ENCODE measurements around the gene SHISA4.

SHISA4 gene

DNA sequence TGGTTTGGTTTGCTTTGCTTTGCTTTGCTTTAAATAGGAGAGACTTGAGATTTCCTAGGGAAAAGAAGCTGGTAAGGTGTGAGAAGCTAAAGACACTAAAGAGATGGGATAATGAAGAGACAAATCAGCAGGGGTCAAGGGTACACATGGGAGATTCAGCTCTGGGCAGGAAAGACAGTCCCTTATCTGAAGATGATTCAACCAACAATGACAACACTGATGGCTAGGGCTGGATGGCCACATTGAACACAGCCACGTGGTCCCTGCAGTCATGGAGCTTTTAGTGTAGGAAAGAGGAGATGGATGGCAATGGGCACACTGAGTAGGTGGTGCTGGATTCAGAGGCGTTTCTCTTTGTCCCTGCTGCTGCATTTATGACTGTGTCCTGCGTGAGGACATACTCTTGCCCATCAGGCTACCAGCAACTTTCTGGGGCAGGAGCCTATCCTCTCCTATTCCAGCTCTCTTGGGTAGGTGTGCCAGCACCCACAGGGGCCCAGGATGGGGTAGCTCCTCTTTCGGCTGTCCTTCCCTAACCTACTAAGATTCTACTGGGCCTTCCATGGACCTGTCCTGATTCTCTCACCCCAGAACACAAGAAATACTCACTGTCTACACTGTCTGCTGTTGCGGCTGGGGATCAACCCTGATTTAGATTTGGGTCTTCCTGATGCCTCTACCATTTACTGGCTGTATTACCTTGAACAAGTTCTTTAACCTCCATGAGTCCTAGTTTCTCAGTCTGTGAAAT is 1.4 kb upstream of the SHISA4 start:
- H3K79me2 ChIP-seq (ENCODE audit: insufficient read depth, low read length): no peaks in the 10 kb centered on the region
- H3K36me3 ChIP-seq (ENCODE audit: insufficient read depth, low read length): no peaks in the 10 kb centered on the region
- DNase-seq (no peak), ATAC-seq (ENCODE audit: insufficient read depth, low read depth) (no peak)
- H3K4me3 ChIP-seq (ENCODE audit: low read depth in 1 of 2, low read length in 2 of 2): no peak overlapping the region
- H3K4me1 ChIP-seq (ENCODE audit: insufficient read depth, low read length): no peaks in the 10 kb centered on the region
- H2AFZ ChIP-seq (ENCODE audit: low read depth, low read length): no peak overlapping the region
- H3K9ac ChIP-seq (ENCODE audit: low read depth, low read length): no peak overlapping the region
- H4K20me1 ChIP-seq (ENCODE audit: insufficient read depth, low read length): no peaks in the 10 kb centered on the region; the same call in 1 of the 2 replicates
- peaks cover 27% of the 10 kb centered on the region for H3K27me3 ChIP-seq (ENCODE audit: insufficient read depth, low read length, poor library complexity)
- no peaks in the 10 kb centered on the region for H3K9me3 ChIP-seq (ENCODE audit: insufficient read depth, low read length, severe bottlenecking)
- no peak overlapping the region for H3K27ac ChIP-seq (ENCODE audit: low read length)
- no peak overlapping the region for H3K4me2 ChIP-seq (ENCODE audit: insufficient read depth, low read length)
- TF ChIP-seq EZH2 (IDR thresholded peaks at IDR 0.05; ENCODE audit: borderline replicate concordance, low read depth, low read length, severe bottlenecking): no peak
- TF ChIP-seq, protein P1, sequence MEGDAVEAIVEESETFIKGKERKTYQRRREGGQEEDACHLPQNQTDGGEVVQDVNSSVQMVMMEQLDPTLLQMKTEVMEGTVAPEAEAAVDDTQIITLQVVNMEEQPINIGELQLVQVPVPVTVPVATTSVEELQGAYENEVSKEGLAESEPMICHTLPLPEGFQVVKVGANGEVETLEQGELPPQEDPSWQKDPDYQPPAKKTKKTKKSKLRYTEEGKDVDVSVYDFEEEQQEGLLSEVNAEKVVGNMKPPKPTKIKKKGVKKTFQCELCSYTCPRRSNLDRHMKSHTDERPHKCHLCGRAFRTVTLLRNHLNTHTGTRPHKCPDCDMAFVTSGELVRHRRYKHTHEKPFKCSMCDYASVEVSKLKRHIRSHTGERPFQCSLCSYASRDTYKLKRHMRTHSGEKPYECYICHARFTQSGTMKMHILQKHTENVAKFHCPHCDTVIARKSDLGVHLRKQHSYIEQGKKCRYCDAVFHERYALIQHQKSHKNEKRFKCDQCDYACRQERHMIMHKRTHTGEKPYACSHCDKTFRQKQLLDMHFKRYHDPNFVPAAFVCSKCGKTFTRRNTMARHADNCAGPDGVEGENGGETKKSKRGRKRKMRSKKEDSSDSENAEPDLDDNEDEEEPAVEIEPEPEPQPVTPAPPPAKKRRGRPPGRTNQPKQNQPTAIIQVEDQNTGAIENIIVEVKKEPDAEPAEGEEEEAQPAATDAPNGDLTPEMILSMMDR (IDR thresholded peaks at IDR 0.05; ENCODE audit: borderline replicate concordance, extremely low read depth, low read length, poor library complexity, severe bottlenecking): no peak

DNA sequence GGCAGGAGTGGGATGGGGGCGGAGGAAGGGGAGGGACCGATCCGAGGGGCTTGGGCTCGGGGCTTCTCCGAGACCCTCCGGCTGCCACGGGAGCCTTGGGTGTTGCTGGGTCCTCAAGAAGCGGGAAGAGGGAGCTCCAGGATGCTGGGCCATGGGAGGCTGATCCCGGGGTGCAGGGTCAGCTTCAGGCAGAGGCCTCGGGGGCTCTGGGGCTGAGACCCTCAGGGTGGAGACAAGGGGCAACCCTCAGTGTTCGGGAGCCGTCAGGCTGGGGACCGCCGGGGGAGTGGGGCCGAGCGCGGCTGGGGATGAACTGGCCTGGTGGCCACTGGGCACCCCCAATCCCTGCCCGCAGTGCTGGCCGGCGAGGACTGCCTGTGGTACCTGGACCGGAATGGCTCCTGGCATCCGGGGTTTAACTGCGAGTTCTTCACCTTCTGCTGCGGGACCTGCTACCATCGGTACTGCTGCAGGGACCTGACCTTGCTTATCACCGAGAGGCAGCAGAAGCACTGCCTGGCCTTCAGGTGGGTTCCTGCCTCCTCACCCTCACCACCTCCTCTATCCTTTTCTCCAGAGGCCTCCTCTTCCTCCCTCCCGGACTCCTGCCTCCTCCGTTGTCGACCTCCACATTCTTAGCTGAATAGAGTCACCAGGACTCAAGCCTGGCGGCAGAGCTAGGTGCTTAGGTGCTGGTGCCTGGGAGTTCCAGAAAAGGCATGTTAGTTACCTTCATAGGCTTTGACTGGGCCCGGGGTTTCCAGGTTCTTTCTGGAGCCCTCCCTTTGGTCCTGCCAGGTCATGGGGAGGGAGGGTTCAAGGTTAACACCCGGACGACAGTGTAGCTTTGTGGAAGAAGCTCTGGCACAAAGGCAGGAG is 631 bp downstream of the SHISA4 start:
- ATAC-seq (ENCODE audit: insufficient read depth, low read depth): no peak
- TF ChIP-seq, protein P1 (IDR thresholded peaks at IDR 0.05; ENCODE audit: borderline replicate concordance, extremely low read depth, low read length, poor library complexity, severe bottlenecking): no peak
- no peak for TF ChIP-seq EZH2 (IDR thresholded peaks at IDR 0.05; ENCODE audit: borderline replicate concordance, low read depth, low read length, severe bottlenecking)
- Histone ChIP-seq H3K4me1 (ENCODE audit: insufficient read depth, low read length) (no peaks in the 10 kb centered on the region), H3K4me3 (ENCODE audit: low read depth in 1 of 2, low read length in 2 of 2) (no peak overlapping the region), H3K9me3 (ENCODE audit: insufficient read depth, low read length, severe bottlenecking) (no peaks in the 10 kb centered on the region), H2AFZ (ENCODE audit: low read depth, low read length) (no peak overlapping the region), H3K36me3 (ENCODE audit: insufficient read depth, low read length) (no peaks in the 10 kb centered on the region), H4K20me1 (ENCODE audit: insufficient read depth, low read length) (peaks cover under 1% of the 10 kb centered on the region; the same call in 1 of the 2 replicates), H3K79me2 (ENCODE audit: insufficient read depth, low read length) (no peaks in the 10 kb centered on the region), H3K4me2 (ENCODE audit: insufficient read depth, low read length) (no peak overlapping the region), H3K9ac (ENCODE audit: low read depth, low read length) (no peak overlapping the region), H3K27me3 (ENCODE audit: insufficient read depth, low read length, poor library complexity) (peaks cover 29% of the 10 kb centered on the region), H3K27ac (ENCODE audit: low read length) (no peak overlapping the region)
- DNase-seq: no peak

DNA sequence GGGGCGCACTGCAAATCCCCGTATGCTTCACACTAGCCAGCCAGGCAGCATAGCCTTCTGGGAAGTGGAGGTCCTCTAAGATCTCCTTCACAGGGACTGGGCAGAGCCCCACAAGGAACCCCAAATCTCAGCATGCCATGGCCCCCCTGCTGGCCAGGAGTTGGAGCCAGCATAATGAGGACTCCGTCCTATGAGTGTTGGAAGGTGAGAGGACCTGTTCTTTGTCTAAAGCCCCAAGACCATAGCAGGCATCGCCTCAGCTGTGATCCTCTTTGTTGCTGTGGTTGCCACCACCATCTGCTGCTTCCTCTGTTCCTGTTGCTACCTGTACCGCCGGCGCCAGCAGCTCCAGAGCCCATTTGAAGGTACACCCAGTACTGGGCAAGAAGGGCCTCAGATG is 1.5 kb downstream of the SHISA4 start:
- Histone ChIP-seq H3K4me2 (ENCODE audit: insufficient read depth, low read length) (no peak overlapping the region), H3K9ac (ENCODE audit: low read depth, low read length) (no peak overlapping the region), H3K27me3 (ENCODE audit: insufficient read depth, low read length, poor library complexity) (peaks cover 24% of the 10 kb centered on the region), H3K4me3 (ENCODE audit: low read depth in 1 of 2, low read length in 2 of 2) (no peak overlapping the region), H3K79me2 (ENCODE audit: insufficient read depth, low read length) (no peaks in the 10 kb centered on the region), H2AFZ (ENCODE audit: low read depth, low read length) (no peak overlapping the region), H4K20me1 (ENCODE audit: insufficient read depth, low read length) (peaks cover 3% of the 10 kb centered on the region; the same call in 1 of the 2 replicates), H3K9me3 (ENCODE audit: insufficient read depth, low read length, severe bottlenecking) (no peaks in the 10 kb centered on the region), H3K36me3 (ENCODE audit: insufficient read depth, low read length) (no peaks in the 10 kb centered on the region), H3K4me1 (ENCODE audit: insufficient read depth, low read length) (no peaks in the 10 kb centered on the region), H3K27ac (ENCODE audit: low read length) (no peak overlapping the region)
- DNase-seq: no peak
- no peak for TF ChIP-seq EZH2 (IDR thresholded peaks at IDR 0.05; ENCODE audit: borderline replicate concordance, low read depth, low read length, severe bottlenecking)
- TF ChIP-seq, protein P1 (IDR thresholded peaks at IDR 0.05; ENCODE audit: borderline replicate concordance, extremely low read depth, low read length, poor library complexity, severe bottlenecking): no peak
- ATAC-seq (ENCODE audit: insufficient read depth, low read depth): no peak

All from DND-41 (cell line).